PFSK-1 (cell line): ENCODE data around the gene DNAJB8.

ENCODE experiments used
- POLR2AphosphoS5 ChIP-seq: IDR thresholded peaks from 2 replicates; pipeline ENCODE4 v1.6.1; 2012; ENCODE audit warnings: low read depth, mild to moderate bottlenecking, control low read depth, low read length, moderate library complexity
- TAF1 ChIP-seq: IDR thresholded peaks from 2 replicates; pipeline ENCODE4 v1.6.1; 2012; ENCODE audit warnings: low read length, control low read depth, borderline replicate concordance; ENCODE audit not compliant: insufficient read depth

GRCh38 chr3:128482666-128483656, 16.3 kb upstream of the DNAJB8 start:
- TF ChIP-seq POLR2AphosphoS5, result no peak
- TF ChIP-seq TAF1, result no peak
